ENCODE results near the gene MTG2. TPM values are rescaled to one million over a fixed set of nuclear protein-coding genes. Genes with fewer than 3 reads are reported as not detected.

The MTG2 gene
- total RNA-seq, 1 donor from 2014 or later, result 14.9 TPM

DNA sequence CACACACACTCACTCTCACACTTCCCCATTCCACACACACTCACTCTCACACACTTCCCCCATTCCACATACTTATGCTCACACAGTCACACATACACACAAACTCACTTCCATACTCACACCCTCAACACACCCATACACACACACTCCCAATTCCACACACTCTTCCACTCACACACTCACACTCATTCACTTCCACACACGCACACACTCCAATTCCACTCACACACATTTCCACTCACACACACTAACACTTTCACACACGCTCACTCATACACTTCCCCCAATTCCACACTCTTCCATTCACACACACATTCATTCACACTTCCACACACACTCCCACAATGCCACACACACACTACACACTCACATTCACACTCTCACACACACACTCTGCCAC is 47.4 kb downstream of the MTG2 start:
- no peak overlapping the region for H3K4me3 ChIP-seq (ENCODE audit: low read depth, low read length)
- no peak for DNase-seq (ENCODE audit: low read depth)
- TF ChIP-seq, protein P1, sequence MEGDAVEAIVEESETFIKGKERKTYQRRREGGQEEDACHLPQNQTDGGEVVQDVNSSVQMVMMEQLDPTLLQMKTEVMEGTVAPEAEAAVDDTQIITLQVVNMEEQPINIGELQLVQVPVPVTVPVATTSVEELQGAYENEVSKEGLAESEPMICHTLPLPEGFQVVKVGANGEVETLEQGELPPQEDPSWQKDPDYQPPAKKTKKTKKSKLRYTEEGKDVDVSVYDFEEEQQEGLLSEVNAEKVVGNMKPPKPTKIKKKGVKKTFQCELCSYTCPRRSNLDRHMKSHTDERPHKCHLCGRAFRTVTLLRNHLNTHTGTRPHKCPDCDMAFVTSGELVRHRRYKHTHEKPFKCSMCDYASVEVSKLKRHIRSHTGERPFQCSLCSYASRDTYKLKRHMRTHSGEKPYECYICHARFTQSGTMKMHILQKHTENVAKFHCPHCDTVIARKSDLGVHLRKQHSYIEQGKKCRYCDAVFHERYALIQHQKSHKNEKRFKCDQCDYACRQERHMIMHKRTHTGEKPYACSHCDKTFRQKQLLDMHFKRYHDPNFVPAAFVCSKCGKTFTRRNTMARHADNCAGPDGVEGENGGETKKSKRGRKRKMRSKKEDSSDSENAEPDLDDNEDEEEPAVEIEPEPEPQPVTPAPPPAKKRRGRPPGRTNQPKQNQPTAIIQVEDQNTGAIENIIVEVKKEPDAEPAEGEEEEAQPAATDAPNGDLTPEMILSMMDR (conservative IDR thresholded peaks at IDR 0.05; ENCODE audit: low read depth, low read length), result no peak

DNA sequence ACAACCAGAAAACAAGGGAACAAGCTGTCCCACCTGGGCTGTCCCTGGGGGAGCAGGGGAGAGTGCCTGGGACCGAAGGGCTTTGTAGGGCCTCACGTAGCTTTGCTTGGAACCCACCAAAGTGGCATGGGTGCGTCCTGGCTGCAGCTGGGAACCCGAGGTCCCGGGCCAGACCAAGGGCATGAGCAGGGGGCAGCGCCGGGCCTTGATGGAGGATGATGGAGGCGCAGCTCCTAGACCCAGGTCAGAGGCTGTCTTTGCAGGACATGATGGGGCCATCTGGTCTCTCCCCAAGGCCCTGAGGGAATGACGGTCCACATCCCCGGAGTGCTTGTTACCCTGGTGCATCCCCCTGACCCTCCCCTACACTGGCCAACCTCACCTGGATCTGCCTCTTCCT is 47.9 kb downstream of the MTG2 start:
- no peak overlapping the region for H3K4me3 ChIP-seq (ENCODE audit: low read depth, low read length)
- DNase-seq (ENCODE audit: low read depth), result no peak
- TF ChIP-seq, protein P1 (conservative IDR thresholded peaks at IDR 0.05; ENCODE audit: low read depth, low read length), result no peak

DNA sequence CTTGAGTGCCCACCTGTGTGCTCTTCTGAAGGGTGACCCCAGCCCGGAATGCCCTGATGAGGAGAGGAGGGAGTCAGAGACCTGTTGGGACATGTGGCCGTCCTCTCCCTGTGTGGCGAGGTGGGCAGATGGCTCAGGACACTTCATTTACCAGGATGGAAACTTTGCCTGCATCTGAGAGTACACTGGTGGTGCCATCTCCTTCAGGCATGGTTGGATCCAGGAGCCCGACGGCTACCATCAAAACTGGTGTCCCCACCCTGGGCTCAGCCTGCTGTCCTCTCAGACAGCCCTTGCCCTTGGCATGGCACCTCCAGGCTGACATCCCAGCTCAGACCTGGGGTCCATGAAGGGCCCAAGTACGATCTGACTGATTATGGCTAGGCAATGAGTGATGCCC is 48.5 kb downstream of the MTG2 start:
- no peak overlapping the region for H3K4me3 ChIP-seq (ENCODE audit: low read depth, low read length)
- DNase-seq (ENCODE audit: low read depth), result no peak
- TF ChIP-seq, protein P1 (conservative IDR thresholded peaks at IDR 0.05; ENCODE audit: low read depth, low read length), result no peak

DNA sequence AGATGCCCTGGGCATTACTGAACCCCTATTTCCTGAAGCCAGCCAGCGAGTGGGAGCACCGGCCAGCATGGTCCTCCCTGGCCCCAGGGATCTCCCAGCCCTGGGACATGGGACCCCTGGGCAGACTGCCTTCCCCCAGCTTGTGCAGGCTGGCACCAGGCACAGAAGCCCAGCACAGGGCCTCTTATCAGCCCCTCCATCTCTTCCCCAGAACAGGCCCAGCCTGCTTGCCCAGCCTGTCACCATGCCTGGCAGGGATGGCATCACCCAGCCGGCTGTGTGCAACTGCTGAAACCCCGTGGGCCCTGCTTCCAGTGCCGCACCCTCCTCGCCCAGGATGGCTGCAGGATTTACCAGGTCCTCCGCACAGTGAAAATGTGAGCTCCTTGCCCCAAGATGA is 49.4 kb downstream of the MTG2 start:
- DNase-seq (ENCODE audit: low read depth), result no peak
- TF ChIP-seq, protein P1 (conservative IDR thresholded peaks at IDR 0.05; ENCODE audit: low read depth, low read length), result no peak

DNA sequence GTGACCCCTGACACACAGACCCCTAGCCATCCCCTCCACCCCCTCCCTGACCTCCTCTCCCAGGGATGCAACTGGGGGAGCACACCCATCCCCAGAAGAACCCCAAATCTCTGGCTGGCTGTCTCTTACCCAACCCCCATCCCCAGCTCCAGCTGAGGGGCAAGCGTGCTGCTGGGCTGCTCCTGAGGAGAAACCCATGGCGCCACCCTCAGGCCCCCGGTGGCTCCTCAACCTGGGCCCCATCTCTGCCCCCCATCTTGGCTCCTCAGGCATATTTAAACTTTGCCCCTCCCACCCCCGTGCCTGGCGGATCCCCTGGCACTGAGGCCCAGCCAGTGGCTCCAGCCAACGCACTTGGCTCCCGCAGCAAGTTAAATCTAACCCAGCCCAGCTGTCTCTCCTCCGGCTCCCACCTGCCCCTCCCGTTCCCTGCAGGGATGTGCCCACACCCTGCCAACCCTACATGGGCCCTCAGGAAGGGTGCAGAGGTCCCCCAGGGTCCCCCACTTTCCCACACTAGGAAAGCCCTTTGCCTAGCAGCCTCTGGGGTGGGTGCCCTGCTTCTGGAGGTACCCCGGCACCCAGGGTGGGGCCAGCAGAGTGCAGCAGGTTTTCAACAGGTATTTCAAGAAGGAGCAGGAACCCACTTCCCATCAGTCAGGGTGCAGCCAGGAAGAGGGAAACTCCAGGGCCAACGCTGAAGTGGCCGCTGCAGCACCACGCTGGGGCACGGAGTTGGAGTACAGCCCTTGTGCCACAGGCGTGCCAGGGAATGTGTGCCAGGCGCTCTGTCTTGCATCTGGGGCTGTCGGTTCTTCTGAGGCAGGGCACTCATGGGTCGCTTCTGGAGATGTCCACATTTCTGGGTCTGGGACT is 50.2 kb downstream of the MTG2 start:
- TF ChIP-seq, protein P1 (conservative IDR thresholded peaks at IDR 0.05; ENCODE audit: low read depth, low read length), result no peak
- H3K4me3 ChIP-seq (ENCODE audit: low read depth, low read length), result no peak overlapping the region
- DNase-seq (ENCODE audit: low read depth), result no peak

More for the DNA sequence above, 49.4 kb downstream of the MTG2 start:
- no peak overlapping the region for H3K4me3 ChIP-seq (ENCODE audit: low read depth, low read length)

DNA sequence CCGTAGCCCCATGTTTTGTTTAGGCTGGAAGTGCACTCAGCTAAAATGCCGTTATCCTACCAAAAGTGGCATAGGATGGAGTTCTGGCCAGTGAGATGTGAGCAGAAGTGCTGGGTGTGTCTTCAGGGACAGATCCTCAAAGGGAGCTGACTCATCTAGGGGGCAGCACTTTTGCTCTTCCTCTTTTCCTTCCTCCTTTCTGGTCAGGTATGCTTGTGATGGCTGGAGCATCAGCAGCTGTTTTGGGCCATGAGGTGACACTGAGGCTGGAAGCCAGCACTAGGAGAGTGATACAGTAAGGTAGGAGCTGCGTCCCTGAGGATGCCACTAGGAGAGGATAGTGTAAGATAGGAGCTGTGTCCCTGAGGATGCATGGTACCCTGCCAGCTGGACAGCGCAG is 50.9 kb downstream of the MTG2 start:
- DNase-seq (ENCODE audit: low read depth), result no peak
- TF ChIP-seq, protein P1 (conservative IDR thresholded peaks at IDR 0.05; ENCODE audit: low read depth, low read length), result no peak
- no peak overlapping the region for H3K4me3 ChIP-seq (ENCODE audit: low read depth, low read length)

DNA sequence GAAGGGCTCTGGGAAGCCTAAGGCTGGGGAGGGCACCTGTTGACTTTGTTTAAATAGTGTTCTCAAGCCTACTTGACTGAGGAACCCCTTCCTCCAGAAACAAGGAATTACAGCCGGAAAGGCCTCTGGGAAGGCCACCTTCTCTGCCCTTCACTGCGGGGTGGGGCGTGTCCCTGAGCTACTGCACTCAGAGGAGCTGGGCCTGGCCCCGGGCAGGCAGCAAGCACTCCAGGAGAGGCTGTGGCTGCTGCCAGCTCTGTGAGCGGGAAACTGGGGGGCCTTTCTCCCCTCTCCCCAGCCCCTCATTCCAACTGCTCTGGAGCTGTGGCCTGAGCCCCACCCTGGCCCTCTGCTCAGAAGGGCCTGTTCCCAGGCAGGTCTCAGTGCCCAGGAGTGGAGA is 51.5 kb downstream of the MTG2 start:
- TF ChIP-seq, protein P1 (conservative IDR thresholded peaks at IDR 0.05; ENCODE audit: low read depth, low read length), result no peak
- DNase-seq (ENCODE audit: low read depth), result no peak

More for the DNA sequence above, 51.5 kb downstream of the MTG2 start:
- H3K4me3 ChIP-seq (ENCODE audit: low read depth, low read length), result no peak overlapping the region

Data from epithelial cell of proximal tubule (primary cell).